Measurements from ENCODE around the gene MAP3K4.

The MAP3K4 gene

GRCh38 chr6:161001421-161001820 lies 9.9 kb downstream of the MAP3K4 start:
- TF ChIP-seq ZNF274 (IDR thresholded peaks at IDR 0.05; ENCODE audit: low read depth, low read length) = no peak
- H3K4me3 ChIP-seq (ENCODE audit: low read length) = no peak overlapping the region

DNA sequence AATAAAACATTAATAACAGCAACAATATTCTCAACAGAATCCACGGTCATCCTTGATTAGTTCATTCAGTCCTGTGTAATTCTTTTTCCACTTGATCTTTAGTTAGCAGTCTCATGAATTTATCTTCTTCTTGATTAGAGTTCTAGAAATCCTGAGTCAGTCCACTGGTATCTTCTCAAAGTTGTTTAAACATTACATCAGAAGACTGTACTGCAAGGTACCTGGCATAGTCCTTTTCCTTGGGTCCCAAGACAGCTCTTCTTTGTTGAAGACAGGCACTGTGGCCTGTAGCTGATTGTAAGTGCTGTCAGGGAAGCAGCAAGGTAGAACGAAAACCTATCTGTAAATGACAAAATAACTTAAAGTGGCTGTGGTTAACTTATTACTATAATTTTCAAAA lies 11.8 kb downstream of the MAP3K4 start:
- no peak for TF ChIP-seq ZNF274 (IDR thresholded peaks at IDR 0.05; ENCODE audit: low read depth, low read length)
- H3K4me3 ChIP-seq (ENCODE audit: low read length) = no peak overlapping the region

GRCh38 chr6:161008245-161008644 lies 16.7 kb downstream of the MAP3K4 start:
- no peak for TF ChIP-seq ZNF274 (IDR thresholded peaks at IDR 0.05; ENCODE audit: low read depth, low read length)
- H3K4me3 ChIP-seq (ENCODE audit: low read length) = no peak overlapping the region

DNA sequence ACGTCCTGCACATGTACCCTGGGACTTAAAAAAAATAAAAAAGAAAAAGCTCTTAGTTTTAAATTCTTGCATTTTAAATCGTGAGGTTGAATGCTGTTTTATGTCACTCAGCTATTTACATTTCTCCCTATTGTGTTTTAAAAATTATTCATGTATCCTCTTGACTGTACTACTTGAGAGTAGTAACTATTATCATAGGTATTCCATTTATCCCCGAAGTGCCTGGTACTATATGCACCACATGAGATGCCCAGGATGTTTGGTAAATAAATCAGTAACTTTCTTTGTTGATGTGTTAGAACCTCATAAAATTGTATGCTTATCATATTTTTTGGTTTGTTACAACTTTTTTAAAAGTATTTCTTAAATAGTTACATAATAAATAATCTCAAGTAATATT lies 18.4 kb downstream of the MAP3K4 start:
- TF ChIP-seq ZNF274 (IDR thresholded peaks at IDR 0.05; ENCODE audit: low read depth, low read length) = no peak
- H3K4me3 ChIP-seq (ENCODE audit: low read length) = no peak overlapping the region

DNA sequence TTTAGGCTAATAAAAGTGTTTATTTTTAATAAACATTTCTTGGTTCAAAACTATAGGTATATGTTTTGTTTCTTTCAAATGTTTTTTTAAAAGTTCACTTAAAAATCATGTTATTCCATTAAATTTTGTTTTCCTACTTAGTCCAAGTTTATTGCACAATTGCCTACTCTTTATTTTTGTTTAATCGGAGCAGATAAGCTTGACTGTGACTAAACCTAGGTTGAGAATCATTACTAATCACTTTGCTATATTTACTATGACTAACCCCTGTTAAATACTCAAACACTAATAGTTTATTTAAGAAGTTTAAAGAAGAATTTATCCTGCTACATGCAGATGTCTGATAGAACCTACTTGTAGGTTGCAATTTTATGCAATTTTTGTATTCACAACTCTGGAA lies 18.8 kb downstream of the MAP3K4 start:
- TF ChIP-seq ZNF274 (IDR thresholded peaks at IDR 0.05; ENCODE audit: low read depth, low read length) = no peak
- no peak overlapping the region for H3K4me3 ChIP-seq (ENCODE audit: low read length)

DNA sequence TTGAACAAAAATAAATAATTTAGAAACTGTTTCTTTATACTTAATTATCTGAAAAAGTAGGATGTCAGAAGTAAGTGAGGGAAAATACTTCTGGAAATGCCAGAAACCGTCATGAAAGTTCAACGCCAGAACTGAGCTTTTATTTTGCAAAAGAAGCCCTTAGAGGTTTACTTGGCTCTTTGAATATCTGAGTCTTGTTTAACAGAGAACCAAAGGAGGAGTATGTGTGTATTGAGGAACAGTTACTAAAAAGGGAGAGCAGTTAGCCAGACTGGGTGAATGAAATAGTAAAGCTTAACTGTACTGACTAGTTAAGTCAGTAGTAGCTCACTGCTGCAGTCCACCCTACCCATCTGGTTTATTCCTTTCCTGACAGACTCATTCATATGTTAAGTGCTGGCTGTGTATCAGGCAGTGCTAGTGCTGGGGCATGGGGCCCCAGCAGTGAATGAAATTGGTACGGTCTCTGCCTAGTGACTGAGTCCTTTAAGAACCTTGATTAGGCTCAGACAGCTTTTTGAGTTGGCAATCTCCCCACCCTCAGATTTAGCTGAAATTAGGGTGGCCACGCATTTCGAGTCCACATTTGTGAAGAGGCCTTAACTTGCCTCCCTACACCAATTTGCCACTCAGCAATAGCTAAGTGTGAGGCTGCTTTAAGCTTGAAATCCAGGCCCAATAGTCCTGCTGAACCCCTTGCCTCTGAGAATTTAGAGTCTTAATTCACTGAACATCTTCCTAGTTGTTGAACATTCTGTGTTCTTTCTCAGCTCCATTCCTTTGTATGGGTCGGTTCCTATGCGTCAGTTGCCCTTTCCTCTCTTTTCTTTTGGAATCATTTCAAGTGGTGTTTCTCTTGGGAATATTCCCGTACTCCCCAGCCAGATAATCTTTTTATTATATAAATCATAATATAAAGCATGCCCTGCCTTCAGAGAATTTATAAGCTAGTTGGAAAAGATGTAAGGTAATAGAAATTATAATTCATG lies 20.2 kb downstream of the MAP3K4 start:
- TF ChIP-seq ZNF274 (IDR thresholded peaks at IDR 0.05; ENCODE audit: low read depth, low read length) = no peak
- H3K4me3 ChIP-seq (ENCODE audit: low read length) = no peak overlapping the region

DNA sequence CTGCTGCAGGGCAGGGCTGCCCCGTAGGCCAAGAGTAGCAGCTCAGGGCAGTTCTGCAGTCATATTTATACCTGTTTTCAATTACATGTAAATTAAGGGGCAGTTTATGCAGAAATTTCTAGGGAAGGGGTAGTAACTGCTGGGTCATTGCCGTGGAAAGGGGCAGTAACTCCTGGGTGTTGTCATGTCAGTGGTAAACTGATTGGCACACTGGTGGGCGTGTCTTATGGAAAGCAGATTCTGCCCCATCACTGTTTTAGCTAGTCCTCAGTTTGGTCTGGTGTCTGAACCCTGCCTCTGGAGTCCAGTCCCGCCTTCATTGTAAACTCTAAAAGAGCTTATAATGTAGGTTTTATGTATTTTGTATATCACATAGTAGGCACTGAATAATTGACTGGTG lies 22.1 kb downstream of the MAP3K4 start:
- no peak for TF ChIP-seq ZNF274 (IDR thresholded peaks at IDR 0.05; ENCODE audit: low read depth, low read length)
- H3K4me3 ChIP-seq (ENCODE audit: low read length) = no peak overlapping the region

- TF ChIP-seq ZNF274 (IDR thresholded peaks at IDR 0.05; ENCODE audit: low read depth, low read length) = no peak
- no peak overlapping the region for H3K4me3 ChIP-seq (ENCODE audit: low read length)
Observed at GRCh38 chr6:161017766-161018564, 26.4 kb downstream of the MAP3K4 start.

DNA sequence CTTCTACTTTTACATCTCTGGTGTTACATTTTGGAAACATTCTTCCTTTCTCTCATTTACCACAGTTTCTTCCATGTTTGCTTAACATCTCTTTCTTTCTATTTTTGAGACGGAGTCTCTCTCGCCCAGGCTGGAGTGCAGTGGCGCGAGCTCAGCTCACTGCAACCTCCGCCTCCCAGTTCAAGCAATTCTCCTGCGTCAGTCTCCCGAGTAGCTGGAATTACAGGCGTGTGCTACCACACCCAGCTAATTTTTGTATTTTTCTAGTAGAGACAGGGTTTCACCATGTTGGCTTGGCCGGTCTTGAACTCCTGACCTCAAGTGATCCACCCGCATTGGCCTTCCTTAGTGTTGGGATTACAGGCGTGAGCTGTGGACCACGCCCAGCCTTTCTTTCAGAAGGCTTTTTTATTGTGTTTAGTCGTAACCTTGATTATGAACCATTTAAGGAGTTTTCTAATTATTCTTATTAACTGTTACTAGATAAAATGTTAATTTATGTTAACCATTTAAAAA lies 27.8 kb downstream of the MAP3K4 start:
- no peak overlapping the region for H3K4me3 ChIP-seq (ENCODE audit: low read length)
- no peak for TF ChIP-seq ZNF274 (IDR thresholded peaks at IDR 0.05; ENCODE audit: low read depth, low read length)

DNA sequence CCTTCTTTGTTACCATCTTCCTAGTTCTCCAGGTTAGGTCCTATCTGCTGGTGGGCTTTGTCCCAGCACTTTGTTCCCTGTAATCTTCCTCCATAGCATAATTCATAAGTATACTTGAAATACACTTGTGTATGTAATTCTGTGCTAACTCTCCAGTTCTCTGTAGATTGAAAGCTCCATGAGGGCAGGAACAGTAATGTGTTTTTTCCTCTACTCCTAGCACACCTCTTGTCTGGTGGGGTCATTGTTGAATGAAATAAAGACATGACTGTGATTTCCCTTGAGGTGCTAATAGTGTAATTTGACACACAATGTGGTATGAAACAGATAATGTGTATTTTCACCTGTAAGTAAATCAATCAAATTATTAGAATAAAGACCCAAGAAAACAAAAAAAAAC lies 30.0 kb downstream of the MAP3K4 start:
- no peak overlapping the region for H3K4me3 ChIP-seq (ENCODE audit: low read length)
- TF ChIP-seq ZNF274 (IDR thresholded peaks at IDR 0.05; ENCODE audit: low read depth, low read length) = no peak

DNA sequence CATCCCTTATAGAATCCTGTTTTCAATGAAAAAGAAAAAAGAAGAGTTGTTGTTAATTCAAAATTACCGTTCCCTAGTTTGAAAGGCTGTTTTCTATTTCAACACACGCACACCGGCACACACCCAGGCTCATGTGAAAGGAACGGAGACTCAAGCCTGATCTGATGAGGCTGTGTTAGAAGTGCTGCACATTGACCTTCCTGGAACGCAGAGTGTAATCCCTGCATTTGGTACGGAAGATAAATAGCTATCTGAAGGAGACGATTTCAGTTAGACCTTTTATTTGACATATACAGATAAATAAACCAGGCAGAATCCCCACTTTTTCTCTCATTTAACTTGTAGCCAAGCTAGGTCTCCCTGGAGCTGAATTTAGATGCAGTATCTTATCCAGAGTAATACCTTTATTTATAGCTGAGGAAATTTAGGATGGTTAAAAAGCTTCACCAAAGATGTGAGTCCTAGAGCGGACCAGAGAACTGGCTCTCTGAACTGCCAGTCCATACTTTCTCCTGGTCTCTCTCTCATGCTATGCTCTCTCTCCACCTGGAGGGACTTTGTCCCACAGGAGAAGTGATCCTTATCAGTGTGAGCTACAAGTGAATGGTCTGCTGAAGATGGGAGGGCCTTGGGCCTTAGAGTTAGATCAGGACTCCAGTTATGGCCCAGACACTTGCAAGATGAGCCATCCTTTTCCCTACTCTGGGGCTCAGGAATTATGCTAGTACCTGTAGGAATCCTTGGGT lies 30.6 kb downstream of the MAP3K4 start:
- no peak for TF ChIP-seq ZNF274 (IDR thresholded peaks at IDR 0.05; ENCODE audit: low read depth, low read length)
- no peak overlapping the region for H3K4me3 ChIP-seq (ENCODE audit: low read length)

DNA sequence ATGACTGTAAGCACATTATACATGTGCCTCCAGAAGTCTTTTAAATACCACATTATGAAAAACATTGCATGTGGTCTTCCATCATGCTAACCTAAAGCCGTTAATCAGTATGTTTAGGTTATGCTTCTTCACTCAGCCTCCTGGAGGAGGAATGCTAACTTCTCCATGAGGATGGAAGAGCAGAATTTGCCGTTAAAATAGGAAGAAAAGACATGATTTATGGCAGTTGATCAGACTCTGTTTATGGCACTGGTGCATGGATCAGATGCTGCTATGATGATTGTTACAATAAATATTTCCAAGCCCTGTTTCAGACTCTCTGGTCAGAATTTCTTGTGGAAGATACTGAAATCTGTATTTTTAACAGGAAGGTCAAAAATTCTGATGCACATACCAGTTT lies 31.7 kb downstream of the MAP3K4 start:
- TF ChIP-seq ZNF274 (IDR thresholded peaks at IDR 0.05; ENCODE audit: low read depth, low read length) = no peak
- H3K4me3 ChIP-seq (ENCODE audit: low read length) = no peak overlapping the region

- H3K4me3 ChIP-seq (ENCODE audit: low read length) = no peak overlapping the region
- no peak for TF ChIP-seq ZNF274 (IDR thresholded peaks at IDR 0.05; ENCODE audit: low read depth, low read length)
Observed at GRCh38 chr6:161024364-161024920, 32.9 kb downstream of the MAP3K4 start.

DNA sequence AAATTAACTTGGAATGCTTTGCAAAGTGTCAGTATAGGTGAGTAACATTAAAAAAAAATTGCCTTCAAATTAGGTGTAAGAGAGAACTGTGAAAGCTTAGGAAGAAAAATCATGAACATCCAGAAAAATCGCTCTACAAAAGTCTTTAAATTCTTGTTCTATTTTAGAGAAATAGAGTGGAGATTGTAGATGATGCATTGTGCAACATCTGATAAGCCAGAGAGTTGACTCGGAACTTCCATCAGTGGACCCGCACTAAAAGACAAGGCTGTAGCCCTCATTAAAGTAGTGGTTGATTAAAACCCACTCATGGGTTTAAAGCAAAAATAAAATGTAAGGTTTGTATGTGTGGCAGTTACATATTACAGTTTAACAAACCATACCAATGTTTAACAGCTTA lies 35.8 kb downstream of the MAP3K4 start:
- TF ChIP-seq ZNF274 (IDR thresholded peaks at IDR 0.05; ENCODE audit: low read depth, low read length) = no peak

More for the DNA sequence above, 35.8 kb downstream of the MAP3K4 start:
- H3K4me3 ChIP-seq (ENCODE audit: low read length) = no peak overlapping the region

All from GM08714 (cell line).